Measurements from ENCODE around the gene FOXJ3.

The FOXJ3 gene

DNA sequence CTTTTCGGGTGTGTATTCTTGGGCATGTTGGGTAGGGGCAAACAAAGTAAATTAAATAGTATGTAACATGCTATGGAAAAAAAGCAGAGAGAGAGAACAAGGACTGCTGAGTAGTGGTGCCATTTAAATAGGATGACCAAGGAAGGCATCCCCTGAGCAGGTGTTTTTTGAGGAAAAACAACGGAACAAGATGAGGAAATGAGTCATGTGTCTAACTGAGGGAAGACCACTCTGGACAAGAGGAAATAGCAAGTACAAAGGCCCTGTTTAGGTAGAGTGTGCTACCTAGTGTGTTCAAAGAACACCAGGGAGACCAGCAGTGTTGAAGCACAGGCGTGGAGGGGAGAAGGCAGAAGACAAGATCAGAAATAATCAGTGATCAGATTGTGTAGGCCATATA is 150.4 kb downstream of the FOXJ3 start:
- Mint-ChIP-seq H3K36me3 (ENCODE audit: low read depth) (peaks cover 29% of the 10 kb centered on the region), H3K4me3 (no peak overlapping the region), H3K27me3 (no peaks in the 10 kb centered on the region), H3K4me1 (no peaks in the 10 kb centered on the region), H3K9me3 (no peaks in the 10 kb centered on the region), H3K27ac (peak overlapping the region; percentile 57)
- no peak for ATAC-seq
- no peak for DNase-seq

DNA sequence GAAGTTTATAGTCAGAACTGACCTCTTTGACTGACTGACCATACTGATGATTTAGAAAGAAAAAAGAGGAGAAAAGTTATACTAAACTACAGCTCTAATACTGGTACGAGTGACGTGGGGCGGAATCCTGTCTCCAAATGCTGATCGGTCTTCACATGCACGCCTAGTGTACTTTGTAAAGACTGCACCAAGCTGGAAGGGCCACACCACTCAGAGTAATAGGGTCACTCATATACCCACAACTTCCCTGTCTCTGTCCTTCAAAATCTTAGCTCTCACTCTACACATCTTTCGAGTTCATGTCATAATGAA is 151.1 kb downstream of the FOXJ3 start:
- Mint-ChIP-seq H3K9me3 (no peaks in the 10 kb centered on the region), H3K36me3 (ENCODE audit: low read depth) (peaks cover 28% of the 10 kb centered on the region), H3K27ac (no peak overlapping the region), H3K4me3 (no peak overlapping the region), H3K27me3 (no peaks in the 10 kb centered on the region), H3K4me1 (no peaks in the 10 kb centered on the region)
- ATAC-seq (no peak), DNase-seq (no peak)

DNA sequence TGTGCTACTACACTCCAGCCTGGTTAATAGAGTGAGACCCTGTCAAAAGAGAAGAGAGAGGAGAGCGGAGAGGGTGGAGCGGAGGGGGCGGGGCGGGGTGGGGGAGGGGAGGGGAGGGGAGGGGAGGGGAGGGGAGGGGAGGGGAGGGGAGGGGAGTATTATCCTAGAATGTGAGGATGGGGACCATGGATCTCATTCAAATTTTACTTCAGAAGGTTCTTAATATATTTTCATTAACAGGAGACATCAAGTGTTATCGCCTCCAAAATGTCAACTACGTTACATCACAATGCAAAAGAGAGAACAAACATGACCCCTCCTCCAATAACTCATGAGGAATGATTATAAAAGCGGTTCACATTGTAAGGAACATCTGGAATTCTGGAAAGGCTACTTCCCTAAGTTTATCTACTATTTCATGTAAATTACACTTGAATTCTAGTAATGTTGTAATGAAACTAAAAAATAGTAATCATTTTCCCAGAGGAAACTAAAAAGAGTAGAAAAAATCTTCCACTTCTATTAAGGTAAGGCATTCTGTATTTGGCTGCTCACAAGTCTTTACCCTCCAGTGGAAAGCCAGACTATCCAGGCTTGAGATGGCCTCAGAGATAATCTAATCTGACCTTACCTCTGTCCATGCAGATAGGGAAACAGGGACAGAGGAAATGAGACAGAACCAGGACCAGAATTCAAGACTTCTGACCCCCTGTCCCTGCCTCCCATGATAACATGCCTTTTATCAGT is 151.7 kb downstream of the FOXJ3 start:
- H3K27ac Mint-ChIP-seq = no peak overlapping the region
- ATAC-seq = no peak

DNA sequence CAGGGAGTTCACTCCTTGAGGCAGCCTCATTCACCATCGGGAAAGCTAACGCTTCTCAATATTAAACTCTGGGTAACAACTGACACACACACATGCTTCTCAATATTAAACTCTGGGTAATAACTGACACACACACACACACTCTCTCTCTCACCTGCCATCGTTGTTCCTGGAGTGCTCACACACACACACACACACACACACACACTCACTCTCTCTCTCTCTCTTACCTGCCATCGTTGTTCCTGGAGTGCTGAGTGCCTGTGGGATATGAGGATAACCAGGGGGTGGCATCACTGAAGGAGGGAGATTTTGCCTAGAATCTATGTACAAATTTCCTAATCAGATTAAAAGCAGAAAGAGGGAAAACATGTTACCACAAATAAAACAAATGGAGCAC is 153.3 kb downstream of the FOXJ3 start:
- Mint-ChIP-seq H3K27me3 (no peaks in the 10 kb centered on the region), H3K9me3 (no peaks in the 10 kb centered on the region), H3K36me3 (ENCODE audit: low read depth) (peaks cover 18% of the 10 kb centered on the region), H3K4me3 (no peak overlapping the region), H3K27ac (peak overlapping the region; percentile 37), H3K4me1 (no peaks in the 10 kb centered on the region)
- ATAC-seq = no peak
- DNase-seq = no peak

More for the DNA sequence above, 151.7 kb downstream of the FOXJ3 start:
- Mint-ChIP-seq H3K4me3 (no peak overlapping the region), H3K27me3 (no peaks in the 10 kb centered on the region), H3K36me3 (ENCODE audit: low read depth) (peaks cover 26% of the 10 kb centered on the region), H3K4me1 (no peaks in the 10 kb centered on the region), H3K9me3 (no peaks in the 10 kb centered on the region)
- DNase-seq = no peak

DNA sequence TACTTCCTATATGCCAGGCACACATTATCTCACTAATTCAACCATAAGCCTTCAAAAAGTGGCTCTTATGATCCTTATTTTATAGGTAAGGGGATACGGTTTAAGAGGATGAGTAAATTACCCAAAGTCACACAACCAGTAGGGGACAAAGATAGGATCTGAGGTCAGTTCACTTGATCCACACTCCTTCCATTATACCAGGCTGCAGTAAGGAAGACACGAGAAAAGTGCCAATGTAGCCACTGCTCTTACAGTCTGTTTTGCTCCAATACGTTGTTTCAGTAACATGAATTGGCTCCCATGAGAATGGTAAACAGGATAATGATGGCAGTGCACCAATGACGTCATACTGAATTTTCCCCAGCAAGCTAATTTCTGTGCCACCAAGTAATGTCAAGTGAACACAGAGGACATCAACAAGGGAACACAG is 155.1 kb downstream of the FOXJ3 start:
- Mint-ChIP-seq H3K9me3 (no peaks in the 10 kb centered on the region), H3K27ac (no peak overlapping the region), H3K4me3 (no peak overlapping the region), H3K4me1 (no peaks in the 10 kb centered on the region), H3K36me3 (ENCODE audit: low read depth) (peaks cover 13% of the 10 kb centered on the region), H3K27me3 (no peaks in the 10 kb centered on the region)
- no peak for DNase-seq
- ATAC-seq = no peak

DNA sequence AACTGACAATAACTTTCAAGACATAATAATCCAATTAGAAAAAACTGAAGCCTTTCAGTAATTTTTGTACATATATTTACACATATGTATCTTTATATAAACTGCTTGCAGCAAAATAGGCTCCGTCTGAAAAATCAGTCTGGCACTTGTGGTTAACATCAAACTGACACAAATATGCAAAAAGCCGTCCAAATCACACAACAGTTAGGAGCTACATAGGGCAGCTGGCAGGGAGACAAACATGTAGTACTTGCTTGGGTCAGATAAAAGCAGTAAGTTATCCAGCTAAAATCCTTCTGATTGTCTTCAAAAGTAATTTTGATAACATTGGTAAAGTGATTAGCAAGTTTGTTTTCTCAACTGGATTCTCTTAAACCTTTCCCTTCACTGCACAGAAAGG is 155.8 kb downstream of the FOXJ3 start:
- DNase-seq (no peak), ATAC-seq (no peak)
- no peaks in the 10 kb centered on the region for H3K4me1 Mint-ChIP-seq
- no peak overlapping the region for H3K27ac Mint-ChIP-seq
- H3K36me3 Mint-ChIP-seq (ENCODE audit: low read depth) = peaks cover 7% of the 10 kb centered on the region
- no peak overlapping the region for H3K4me3 Mint-ChIP-seq
- H3K27me3 Mint-ChIP-seq = no peaks in the 10 kb centered on the region
- no peaks in the 10 kb centered on the region for H3K9me3 Mint-ChIP-seq

DNA sequence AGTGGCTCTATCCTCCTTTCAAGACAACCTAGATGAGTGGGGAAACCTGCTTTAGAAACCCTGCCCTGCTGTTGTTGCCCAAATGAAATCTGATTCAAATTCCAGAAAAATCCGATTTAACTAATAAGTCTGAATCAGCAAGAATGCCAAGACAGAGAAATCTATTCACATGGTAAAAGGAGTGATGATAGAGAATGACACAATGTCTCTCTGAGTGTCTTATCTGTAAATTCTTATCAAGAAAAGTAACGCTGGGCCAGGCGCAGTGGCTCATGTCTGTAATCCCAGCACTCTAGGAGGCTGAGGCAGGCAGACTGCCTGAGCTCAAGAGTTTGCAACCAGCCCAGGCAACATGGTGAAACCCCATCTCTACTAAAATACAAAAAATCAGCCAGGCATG is 156.8 kb downstream of the FOXJ3 start:
- no peak overlapping the region for H3K4me3 Mint-ChIP-seq
- DNase-seq = no peak
- no peaks in the 10 kb centered on the region for H3K4me1 Mint-ChIP-seq
- no peaks in the 10 kb centered on the region for H3K9me3 Mint-ChIP-seq
- no peak overlapping the region for H3K27ac Mint-ChIP-seq
- peaks cover 7% of the 10 kb centered on the region for H3K36me3 Mint-ChIP-seq (ENCODE audit: low read depth)
- no peaks in the 10 kb centered on the region for H3K27me3 Mint-ChIP-seq
- ATAC-seq = no peak

DNA sequence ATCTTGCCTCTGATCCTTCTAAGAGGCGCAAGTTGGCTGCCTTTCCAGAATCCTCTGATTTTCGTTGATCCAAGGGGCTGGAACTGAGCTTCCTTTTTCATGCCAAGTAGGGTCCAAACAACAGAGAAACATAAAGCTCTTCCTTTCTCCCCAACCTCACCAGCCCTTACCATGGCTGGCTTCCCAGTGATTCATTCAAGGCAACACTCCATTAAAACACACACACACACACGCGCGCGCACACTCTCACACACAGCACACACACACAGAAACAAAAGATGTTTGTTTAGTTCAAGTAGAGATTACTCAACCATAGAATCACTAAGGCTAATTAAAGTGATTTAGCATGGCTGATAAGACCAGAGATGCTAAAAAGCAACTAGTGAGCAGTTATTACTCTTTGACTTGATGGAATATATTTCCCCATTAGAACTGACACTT is 157.5 kb downstream of the FOXJ3 start:
- Mint-ChIP-seq H3K27ac (no peak overlapping the region), H3K4me3 (no peak overlapping the region), H3K4me1 (no peaks in the 10 kb centered on the region), H3K9me3 (no peaks in the 10 kb centered on the region), H3K36me3 (ENCODE audit: low read depth) (peaks cover 7% of the 10 kb centered on the region), H3K27me3 (no peaks in the 10 kb centered on the region)
- ATAC-seq (no peak), DNase-seq (no peak)

DNA sequence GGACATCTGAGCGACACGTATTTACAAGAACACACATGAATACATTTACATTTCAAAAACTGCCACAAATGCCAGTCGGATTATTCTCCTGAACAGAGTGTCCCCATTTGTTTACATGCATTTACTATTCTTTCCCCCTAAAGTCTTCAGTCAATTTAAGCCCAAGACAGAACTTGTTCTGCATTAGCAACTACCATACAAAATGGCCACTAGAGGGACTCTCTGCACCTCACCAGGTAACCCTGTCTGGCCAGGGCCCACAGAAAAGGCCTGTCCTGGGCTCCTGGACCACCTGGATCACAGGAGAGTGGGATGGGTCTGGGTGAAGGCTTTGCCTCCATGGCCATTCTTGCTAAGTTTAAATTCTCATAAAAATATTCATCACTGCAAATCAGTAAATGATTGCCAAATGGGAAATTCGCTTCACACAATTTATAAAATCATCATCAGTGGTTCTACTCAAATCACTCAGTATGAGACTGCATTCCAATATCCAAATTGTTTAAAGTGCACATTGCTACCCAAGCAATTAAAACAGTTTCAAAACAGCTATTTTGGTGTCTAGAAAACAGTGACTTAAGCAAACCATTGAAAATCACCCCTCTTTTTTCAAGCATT is 158.0 kb downstream of the FOXJ3 start:
- Mint-ChIP-seq H3K4me3 (no peak overlapping the region), H3K36me3 (ENCODE audit: low read depth) (peaks cover 7% of the 10 kb centered on the region), H3K27me3 (no peaks in the 10 kb centered on the region), H3K27ac (no peak overlapping the region), H3K4me1 (no peaks in the 10 kb centered on the region), H3K9me3 (no peaks in the 10 kb centered on the region)
- ATAC-seq (no peak), DNase-seq (no peak)

DNA sequence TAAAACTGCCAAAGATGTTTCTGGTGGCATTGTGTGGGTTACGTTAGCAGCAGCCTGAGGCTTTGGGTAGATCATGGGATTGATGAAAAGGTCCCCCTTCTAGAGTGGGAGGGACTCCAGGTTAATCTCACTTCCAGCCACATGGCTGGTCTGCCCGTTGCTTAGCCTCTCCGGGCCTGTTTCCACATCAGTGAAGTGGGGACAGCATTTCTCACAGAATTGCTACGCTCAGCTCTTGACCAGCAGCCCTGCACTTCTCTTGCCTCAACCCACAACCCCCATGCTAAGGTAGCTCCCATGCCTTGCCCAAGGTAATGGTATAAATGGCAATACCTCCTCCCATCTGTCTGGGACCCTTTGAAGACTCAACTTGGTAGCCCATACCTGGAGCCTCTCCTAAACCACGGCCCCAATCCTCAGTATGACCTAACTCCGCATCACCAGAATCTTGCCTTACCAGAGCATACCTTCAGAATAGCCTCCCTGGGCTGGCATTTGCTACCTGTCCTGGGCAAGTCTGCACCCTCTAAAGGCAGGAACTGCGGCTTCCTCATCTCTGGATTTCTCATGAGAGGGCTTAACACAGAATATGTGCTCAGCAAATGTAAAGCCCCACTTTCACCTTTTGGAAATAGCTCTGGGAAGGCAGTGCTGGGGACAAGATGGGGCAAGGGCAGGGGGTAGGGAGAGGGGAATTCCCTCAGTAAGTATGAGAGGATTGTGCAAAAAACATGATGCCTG is 159.6 kb downstream of the FOXJ3 start:
- no peaks in the 10 kb centered on the region for H3K27me3 Mint-ChIP-seq
- no peaks in the 10 kb centered on the region for H3K9me3 Mint-ChIP-seq
- ATAC-seq (no peak), DNase-seq (no peak)
- H3K27ac Mint-ChIP-seq = no peak overlapping the region
- peaks cover 4% of the 10 kb centered on the region for H3K36me3 Mint-ChIP-seq (ENCODE audit: low read depth)
- no peak overlapping the region for H3K4me3 Mint-ChIP-seq
- no peaks in the 10 kb centered on the region for H3K4me1 Mint-ChIP-seq

DNA sequence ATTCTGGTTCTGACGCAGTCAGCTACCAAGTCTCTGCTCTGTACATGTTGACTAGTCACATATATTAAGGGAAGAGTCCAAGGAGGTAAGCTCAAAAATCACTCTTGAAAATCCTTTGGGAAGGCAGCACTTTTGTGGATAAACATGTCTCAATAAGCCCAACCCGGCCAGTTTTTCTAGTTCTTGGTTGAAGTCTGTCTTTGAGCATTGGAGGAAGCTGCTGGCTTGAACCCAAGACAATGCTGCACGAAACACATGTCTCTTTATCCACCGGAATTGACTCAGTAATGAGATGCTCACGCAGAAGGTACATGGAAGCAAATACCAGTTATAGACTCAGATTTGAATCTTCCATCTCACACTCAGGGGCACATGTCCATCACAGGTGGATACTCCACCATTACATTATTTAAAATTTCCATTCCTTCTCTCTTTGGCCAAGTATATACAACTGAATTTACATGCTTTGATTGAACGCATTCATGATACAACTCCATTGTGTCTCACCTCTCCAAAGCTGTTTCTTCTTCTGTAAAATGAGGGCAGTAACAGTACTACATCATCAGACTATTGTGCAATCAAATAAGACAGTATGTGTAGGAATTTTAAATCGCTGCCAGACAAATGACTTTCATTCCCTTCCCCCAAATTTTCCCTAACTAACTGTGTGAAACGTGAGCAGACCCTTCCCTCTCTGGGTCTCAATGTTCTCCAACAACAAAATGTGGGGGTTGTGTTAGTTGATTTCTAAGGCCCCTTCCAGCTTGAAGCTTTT is 160.9 kb downstream of the FOXJ3 start:
- Mint-ChIP-seq H3K36me3 (ENCODE audit: low read depth) (peaks cover 3% of the 10 kb centered on the region), H3K4me3 (no peak overlapping the region), H3K27ac (no peak overlapping the region), H3K27me3 (no peaks in the 10 kb centered on the region), H3K4me1 (no peaks in the 10 kb centered on the region), H3K9me3 (no peaks in the 10 kb centered on the region)
- no peak for ATAC-seq
- no peak for DNase-seq

DNA sequence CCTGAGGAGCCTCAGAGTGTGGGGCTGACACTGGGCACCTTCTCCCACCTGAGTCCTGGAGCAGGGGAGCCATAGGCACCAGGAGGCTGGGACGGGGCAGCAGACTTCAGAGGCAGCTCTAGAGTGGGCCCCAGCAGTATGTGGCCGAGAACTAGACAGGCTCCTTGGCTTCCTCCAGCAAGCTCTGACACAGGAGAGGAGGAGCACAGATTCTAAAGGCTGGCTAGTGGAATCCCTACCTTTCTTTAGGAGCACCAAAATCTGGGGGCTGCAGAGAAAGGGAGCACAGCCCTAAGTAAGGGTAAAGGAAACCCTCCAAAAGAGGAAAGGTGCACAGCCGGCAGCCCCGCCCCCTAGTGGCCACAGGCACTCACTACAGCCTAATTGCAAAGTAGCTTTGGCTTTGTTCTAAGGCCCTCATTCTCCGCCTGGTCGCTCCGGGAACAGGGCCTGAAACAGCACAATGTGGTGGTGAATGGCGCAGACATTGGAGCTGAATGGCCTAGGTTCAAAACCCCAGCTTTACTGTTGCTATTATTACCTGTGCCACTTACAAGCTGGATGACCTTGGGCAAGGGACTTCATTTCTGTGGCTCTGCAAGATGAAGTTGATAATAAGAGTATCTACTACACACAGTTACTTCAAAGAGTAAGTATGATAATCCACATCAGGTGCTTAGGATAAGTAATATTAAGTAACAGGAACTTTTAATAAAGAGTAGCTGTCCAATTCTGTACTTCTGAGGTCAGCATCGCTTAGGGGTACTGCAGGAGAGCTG is 161.7 kb downstream of the FOXJ3 start:
- peaks cover 3% of the 10 kb centered on the region for H3K36me3 Mint-ChIP-seq (ENCODE audit: low read depth)
- H3K27ac Mint-ChIP-seq = no peak overlapping the region
- no peak overlapping the region for H3K4me3 Mint-ChIP-seq
- no peaks in the 10 kb centered on the region for H3K27me3 Mint-ChIP-seq
- ATAC-seq = peak; percentile 67
- peak; percentile 72 for DNase-seq
- no peaks in the 10 kb centered on the region for H3K4me1 Mint-ChIP-seq
- H3K9me3 Mint-ChIP-seq = no peaks in the 10 kb centered on the region

DNA sequence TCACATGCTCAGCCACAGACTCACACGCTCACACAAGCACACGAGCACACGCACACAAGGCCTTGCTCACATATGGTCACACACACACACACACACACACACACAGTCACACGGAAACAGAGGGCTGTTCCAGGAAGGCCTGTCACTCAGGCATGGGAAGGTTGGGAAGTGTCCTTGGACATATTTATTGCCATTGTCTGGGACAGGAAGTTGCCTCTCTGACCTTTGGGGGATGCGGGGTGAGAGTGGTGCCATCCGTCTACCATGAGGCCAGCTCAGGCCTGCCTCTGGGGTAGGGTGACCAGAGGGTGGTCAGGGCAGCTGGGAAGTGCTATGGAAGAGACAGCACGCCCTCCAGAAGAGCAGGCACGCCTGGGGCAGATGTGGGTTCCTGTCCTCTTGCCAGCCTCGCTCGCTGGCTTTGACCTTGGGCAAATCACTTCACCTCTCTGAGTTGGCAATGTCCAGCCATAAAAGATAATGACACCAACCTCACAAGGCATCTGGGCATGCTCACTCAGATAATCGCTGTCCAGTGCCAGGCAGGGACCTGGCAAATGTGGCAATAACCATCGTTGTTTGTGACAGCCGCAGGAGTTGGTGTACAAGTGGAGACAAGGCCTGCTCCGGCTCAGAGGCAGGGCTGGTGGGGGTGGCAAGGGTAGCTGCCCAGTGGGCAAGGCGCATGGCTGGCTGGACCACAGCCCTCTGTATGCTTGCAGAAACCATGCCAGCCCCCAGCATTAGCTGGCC is 162.5 kb downstream of the FOXJ3 start:
- DNase-seq (no peak), ATAC-seq (no peak)
- H3K9me3 Mint-ChIP-seq = no peaks in the 10 kb centered on the region
- no peak overlapping the region for H3K27ac Mint-ChIP-seq
- no peak overlapping the region for H3K4me3 Mint-ChIP-seq
- peaks cover 3% of the 10 kb centered on the region for H3K36me3 Mint-ChIP-seq (ENCODE audit: low read depth)
- H3K4me1 Mint-ChIP-seq = no peaks in the 10 kb centered on the region
- H3K27me3 Mint-ChIP-seq = no peaks in the 10 kb centered on the region

Measured in activated naive CD8-positive, alpha-beta T cell treated with anti-CD3 and anti-CD28 coated beads, Interleukin-2, amount 50 U/mL, for 24 hours (primary cell).